WERI-Rb-1 (cell line): ENCODE data around the gene RNU6-1.

Experiments
- DNase-seq: peaks from one replicate; pipeline ENCODE4 v3.0.0-alpha.2; 2020
- H3K27ac ChIP-seq: fragments of 250-450 bp; sonication (Bioruptor Pico); 2 replicates; pipeline ENCODE4 v1.5.1; 2020; ENCODE audit warnings: mild to moderate bottlenecking, moderate library complexity
- H3K27me3 ChIP-seq: fragments of 250-450 bp; sonication (Bioruptor Pico); 2 replicates; pipeline ENCODE4 v1.5.1; 2021; ENCODE audit warnings: mild to moderate bottlenecking, low read depth, moderate library complexity; ENCODE audit not compliant: insufficient read depth, severe bottlenecking
- H3K36me3 ChIP-seq: fragments of 250-450 bp; sonication (Bioruptor Pico); 2 replicates; pipeline ENCODE4 v1.5.1; 2020; ENCODE audit warnings: mild to moderate bottlenecking, moderate library complexity
- H3K4me3 ChIP-seq: 2 replicates; pipeline ENCODE4 v1.5.1; 2011; ENCODE audit warnings: low read depth, mild to moderate bottlenecking, control low read depth, low read length
- H3K9me3 ChIP-seq: fragments of 250-450 bp; sonication (Bioruptor Pico); 2 replicates; pipeline ENCODE4 v1.5.1; 2021; ENCODE audit warnings: mild to moderate bottlenecking, moderate library complexity; ENCODE audit not compliant: severe bottlenecking
- CTCF ChIP-seq: IDR thresholded peaks from 2 replicates; pipeline ENCODE4 v1.5.1; 2011; ENCODE audit warnings: low read depth, mild to moderate bottlenecking, control low read depth, inconsistent platforms, low read length

The RNU6-1 gene

GRCh38 chr15:67865331-67865730 is 25.5 kb upstream of the RNU6-1 start:
- Histone ChIP-seq H3K9me3 (peaks cover 2% of the 10 kb centered on the region), H3K27ac (no peak overlapping the region), H3K4me3 (no peak overlapping the region), H3K36me3 (no peaks in the 10 kb centered on the region), H3K27me3 (no peaks in the 10 kb centered on the region)
- no peak for DNase-seq
- TF ChIP-seq CTCF = no peak

- DNase-seq = peak; percentile 84
- Histone ChIP-seq H3K36me3 (no peaks in the 10 kb centered on the region), H3K27ac (peak overlapping the region; percentile 43), H3K4me3 (peak overlapping the region; percentile 50), H3K9me3 (no peaks in the 10 kb centered on the region), H3K27me3 (no peaks in the 10 kb centered on the region)
- peak; percentile 92 for TF ChIP-seq CTCF
Observed at GRCh38 chr15:67863442-67863987, 23.7 kb upstream of the RNU6-1 start.

GRCh38 chr15:67862750-67863441 is 23.1 kb upstream of the RNU6-1 start:
- Histone ChIP-seq H3K27me3 (no peaks in the 10 kb centered on the region), H3K27ac (no peak overlapping the region), H3K9me3 (no peaks in the 10 kb centered on the region), H3K36me3 (no peaks in the 10 kb centered on the region), H3K4me3 (no peak overlapping the region)
- no peak for DNase-seq
- TF ChIP-seq CTCF = no peak

- DNase-seq = no peak
- TF ChIP-seq CTCF = no peak
- no peaks in the 10 kb centered on the region for H3K9me3 ChIP-seq
- H3K27ac ChIP-seq = no peak overlapping the region
- H3K36me3 ChIP-seq = no peaks in the 10 kb centered on the region
- H3K4me3 ChIP-seq = no peak overlapping the region
- H3K27me3 ChIP-seq = no peaks in the 10 kb centered on the region
Observed at GRCh38 chr15:67861983-67862382, 22.1 kb upstream of the RNU6-1 start.

GRCh38 chr15:67859331-67859946 is 19.6 kb upstream of the RNU6-1 start:
- Histone ChIP-seq H3K4me3 (no peak overlapping the region), H3K27me3 (no peaks in the 10 kb centered on the region), H3K36me3 (no peaks in the 10 kb centered on the region), H3K27ac (no peak overlapping the region), H3K9me3 (no peaks in the 10 kb centered on the region)
- TF ChIP-seq CTCF = no peak
- no peak for DNase-seq
